HG03139 (cell line): ENCODE measurements around the gene SLC4A1.
A peak's percentile ranks its signal among the peaks of the same experiment; 100 is the strongest.

Source experiments
- ATAC-seq: cut with Tn5 transposase; IDR thresholded peaks from one replicate; pipeline ENCODE4 v1.9.1; 2021; ENCODE audit not compliant: unreplicated experiment

SLC4A1 gene

GRCh38 chr17:44284024-44284400 lies 16.1 kb upstream of the SLC4A1 start:
- ATAC-seq, result no peak

GRCh38 chr17:44283344-44284023 lies 15.5 kb upstream of the SLC4A1 start:
- ATAC-seq, result no peak

GRCh38 chr17:44282264-44282663 lies 14.3 kb upstream of the SLC4A1 start:
- no peak for ATAC-seq

GRCh38 chr17:44281570-44281969 lies 13.6 kb upstream of the SLC4A1 start:
- no peak for ATAC-seq

- ATAC-seq, result no peak
These were observed 12.5 kb upstream of the SLC4A1 start for GRCh38 chr17:44280392-44280937.

GRCh38 chr17:44279666-44280391 lies 11.9 kb upstream of the SLC4A1 start:
- peak; percentile 65 for ATAC-seq

- peak; percentile 12 for ATAC-seq
These were observed 11.4 kb upstream of the SLC4A1 start for GRCh38 chr17:44279346-44279665.

GRCh38 chr17:44277976-44278375 lies 10.0 kb upstream of the SLC4A1 start:
- ATAC-seq, result no peak

GRCh38 chr17:44273607-44274006 lies 5.7 kb upstream of the SLC4A1 start:
- no peak for ATAC-seq

- no peak for ATAC-seq
These were observed 5.0 kb upstream of the SLC4A1 start for GRCh38 chr17:44272954-44273353.

- no peak for ATAC-seq
These were observed 4.5 kb upstream of the SLC4A1 start for GRCh38 chr17:44272321-44272951.

GRCh38 chr17:44269535-44270240 lies 1.8 kb upstream of the SLC4A1 start:
- ATAC-seq, result no peak

- no peak for ATAC-seq
These were observed 987 bp upstream of the SLC4A1 start for GRCh38 chr17:44268709-44269534.

GRCh38 chr17:44267165-44267455 lies 825 bp downstream of the SLC4A1 start:
- no peak for ATAC-seq

GRCh38 chr17:44266402-44267164 lies 1.4 kb downstream of the SLC4A1 start:
- ATAC-seq, result no peak

- ATAC-seq, result no peak
These were observed 4.5 kb downstream of the SLC4A1 start for GRCh38 chr17:44263345-44263902.

GRCh38 chr17:44262654-44263225 lies 5.2 kb downstream of the SLC4A1 start:
- no peak for ATAC-seq

GRCh38 chr17:44260296-44260695 lies 7.6 kb downstream of the SLC4A1 start:
- no peak for ATAC-seq

- ATAC-seq, result no peak
These were observed 9.1 kb downstream of the SLC4A1 start for GRCh38 chr17:44258811-44259351.
